ENCODE measurements around the gene RPL18.
"Not testable (repeated sequence)": the region's sequence is repeated elsewhere in the genome, so short reads cannot be mapped to it uniquely, and the experiment has no call there.

The RPL18 gene

DNA sequence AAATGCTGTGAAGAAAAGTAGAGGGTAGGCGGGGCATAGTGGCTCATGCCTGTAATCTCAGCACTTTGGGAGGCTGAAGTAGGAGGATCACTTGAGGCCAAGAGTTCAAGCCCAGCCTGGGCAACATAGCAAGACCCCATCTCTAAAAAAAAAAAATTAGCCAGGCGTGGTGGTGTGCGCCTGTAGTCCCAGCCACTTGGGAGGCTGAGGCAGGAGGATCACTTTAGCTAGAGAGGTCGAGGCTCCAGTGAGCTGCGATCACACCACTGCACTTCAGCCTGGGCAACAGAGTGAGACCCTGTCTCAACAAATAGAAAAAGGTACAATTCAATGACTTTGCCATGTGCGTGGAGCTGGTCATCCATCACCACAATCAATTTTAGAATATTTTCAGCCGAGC is 41.1 kb downstream of the RPL18 start:
- not testable (repeated sequence) for DNase-seq

GRCh38 chr19:48575931-48576622 is 42.9 kb downstream of the RPL18 start:
- no peak for DNase-seq

- DNase-seq, result no peak
Measured at GRCh38 chr19:48573163-48573505, 45.8 kb downstream of the RPL18 start.

DNA sequence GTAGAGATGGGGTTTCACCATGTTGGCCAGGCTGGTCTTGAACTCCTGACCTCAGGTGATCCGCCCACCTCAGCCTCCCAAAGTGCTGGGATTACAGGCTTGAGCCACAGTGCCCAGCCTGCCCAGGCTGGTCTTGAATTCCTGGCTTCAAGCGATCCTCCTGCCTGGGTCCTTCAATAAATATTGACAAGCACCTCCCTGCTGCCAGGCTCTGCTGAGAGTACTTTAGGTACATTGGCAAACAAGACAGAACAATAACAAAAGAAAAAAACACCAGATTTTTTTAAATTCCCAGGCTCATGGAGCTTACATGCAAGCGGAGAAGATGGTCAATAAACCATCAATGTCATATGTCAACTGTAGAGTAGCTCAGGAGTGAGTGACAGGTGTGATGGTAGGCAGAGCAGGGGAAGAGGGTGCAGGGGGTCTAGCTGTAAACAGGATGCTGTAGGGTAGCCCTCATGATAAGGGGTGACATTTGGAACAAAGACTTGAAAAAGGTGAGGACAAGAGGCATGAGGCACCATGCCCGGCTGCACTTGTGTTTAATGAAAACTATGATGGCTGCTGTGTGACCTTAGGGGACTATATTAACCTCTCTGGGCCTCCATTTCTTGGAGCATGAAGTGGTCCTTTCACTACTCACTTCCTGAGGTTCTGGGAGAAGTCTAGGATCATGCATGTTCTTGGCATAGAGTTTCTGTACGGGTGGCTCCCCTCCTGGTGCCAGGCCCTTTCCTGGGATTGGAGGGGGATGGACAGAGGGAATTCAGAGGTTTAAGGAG is 47.4 kb downstream of the RPL18 start:
- no peak for DNase-seq

GRCh38 chr19:48569814-48570213 is 49.2 kb downstream of the RPL18 start:
- DNase-seq, result no peak

DNA sequence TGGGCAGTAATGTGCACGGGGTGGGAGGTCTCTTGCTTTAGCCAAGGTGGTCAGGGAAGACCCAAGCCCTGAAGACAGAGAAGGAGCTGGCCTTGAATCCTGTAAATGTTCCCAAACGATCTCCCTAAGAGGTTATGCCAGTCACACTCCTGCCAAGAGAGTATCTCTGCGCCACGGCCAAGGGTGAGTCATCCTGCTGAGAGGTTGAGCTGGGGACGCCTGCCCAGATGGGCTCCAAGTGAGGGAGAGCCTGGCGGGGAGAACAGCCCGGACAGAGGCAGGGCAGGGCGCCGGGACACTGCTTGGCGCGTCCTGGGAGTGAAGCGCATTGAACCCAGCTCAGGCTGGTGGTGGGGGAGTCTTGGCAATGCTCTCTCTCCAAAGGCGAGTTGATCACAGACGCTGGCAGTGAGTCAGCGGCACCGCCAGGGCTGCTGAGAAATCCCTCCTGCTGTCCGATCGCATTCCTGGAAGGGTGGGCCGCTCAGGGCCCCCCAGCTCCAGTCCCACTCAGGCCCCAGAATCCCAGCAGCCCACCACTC is 50.6 kb downstream of the RPL18 start:
- no peak for DNase-seq
